K562 (cell line): ENCODE results near the gene TMA7B. TPM values are rescaled to one million over a fixed set of nuclear protein-coding genes. Genes with fewer than 3 reads are reported as not detected.

Source experiments
- CBFA2T2 ChIP-seq: fragments of 450-650 bp; conservative IDR thresholded peaks from 2 replicates; pipeline ENCODE4 v1.6.1; 2017; ENCODE audit warnings: mild to moderate bottlenecking
- CXXC5 ChIP-seq: fragments of 250-450 bp; sonication (Bioruptor Pico); IDR thresholded peaks from 2 replicates; pipeline ENCODE4 v1.8.0; 2022; ENCODE audit warnings: inconsistent platforms, mild to moderate bottlenecking, moderate library complexity
- DNMT1 ChIP-seq: fragments of 450-650 bp; IDR thresholded peaks from 2 replicates; pipeline ENCODE4 v1.6.1; 2016; ENCODE audit warnings: antibody characterized with exemption, mild to moderate bottlenecking
- EP300 ChIP-seq: IDR thresholded peaks from 2 replicates; pipeline ENCODE4 v1.6.1; 2012; ENCODE audit warnings: low read length, improper control_type of control experiment
- KDM1A ChIP-seq, 2 experiments: fragments of 450-650 bp; IDR thresholded peaks; 2 replicates each; pipeline ENCODE4 v1.6.1; 2016; ENCODE audit warnings: mild to moderate bottlenecking in 2 of 2
- KHSRP ChIP-seq: fragments of 450-650 bp; IDR thresholded peaks from 2 replicates; pipeline ENCODE4 v1.6.1; 2017
- MTA2 ChIP-seq: fragments of 450-650 bp; IDR thresholded peaks from 2 replicates; pipeline ENCODE4 v1.6.1; 2016; ENCODE audit warnings: low read depth
- MYNN ChIP-seq, 2 experiments: sonication (generic); formaldehyde crosslinking in 1 of 2; IDR thresholded peaks; 2 replicates each; pipeline versions ENCODE4 v1.5.0 to v1.6.1; 2016 to 2020; ENCODE audit warnings: antibody characterized with exemption in 1 of 2, missing genetic modification reagents in 1 of 2
- NFIX ChIP-seq: fragments of 250-450 bp; sonication (Bioruptor Pico); IDR thresholded peaks from 2 replicates; pipeline ENCODE4 v1.4.0; 2020; ENCODE audit warnings: low read depth, mild to moderate bottlenecking, moderate library complexity
- PHF8 ChIP-seq: fragments of 200-600 bp; sonication (generic); IDR thresholded peaks from 2 replicates; pipeline ENCODE4 v1.6.1; 2012; ENCODE audit warnings: mixed run types, mild to moderate bottlenecking, inconsistent platforms, low read length, moderate library complexity, borderline replicate concordance
- POLR2G ChIP-seq: fragments of 200-400 bp; formaldehyde crosslinking; IDR thresholded peaks from 2 replicates; pipeline ENCODE4 v1.6.1; 2017; ENCODE audit warnings: low read depth, mild to moderate bottlenecking, antibody characterized with exemption, low read length, moderate library complexity
- SMAD4 ChIP-seq: fragments of 250-450 bp; sonication (Bioruptor Pico); conservative IDR thresholded peaks from 2 replicates; pipeline ENCODE4 v1.8.0; 2021; ENCODE audit warnings: inconsistent platforms, mild to moderate bottlenecking, moderate library complexity
- STAT5A ChIP-seq: IDR thresholded peaks from 2 replicates; pipeline ENCODE4 v1.6.1; 2012; ENCODE audit warnings: low read length, inconsistent platforms, borderline replicate concordance
- TAL1 ChIP-seq: fragments of 450-650 bp; IDR thresholded peaks from 2 replicates; pipeline ENCODE4 v1.6.1; 2016; ENCODE audit warnings: mild to moderate bottlenecking
- TFAM ChIP-seq: fragments of 250-450 bp; sonication (Bioruptor Pico); conservative IDR thresholded peaks from 2 replicates; pipeline ENCODE4 v1.5.0; 2021; ENCODE audit warnings: mild to moderate bottlenecking, moderate library complexity
- TRIM24 ChIP-seq, 2 experiments: fragments of 450-650 bp; IDR thresholded peaks; 2 replicates each; pipeline ENCODE4 v1.6.1; 2016
- ZFX ChIP-seq: sonication (generic); formaldehyde crosslinking; IDR thresholded peaks from 2 replicates; pipeline ENCODE4 v1.8.0; 2022; ENCODE audit warnings: mild to moderate bottlenecking, missing genetic modification reagents, moderate library complexity
- ZKSCAN8 ChIP-seq: fragments of 200-800 bp; sonication (Bioruptor generic); IDR thresholded peaks from 2 replicates; pipeline ENCODE4 v1.6.1; 2016; ENCODE audit warnings: missing genetic modification characterization, missing compliant biosample characterization
- ZSCAN32 ChIP-seq: fragments of 450-650 bp; formaldehyde crosslinking; IDR thresholded peaks from 2 replicates; pipeline ENCODE4 v1.4.0; 2020; ENCODE audit warnings: mild to moderate bottlenecking, moderate library complexity
- polyA plus RNA-seq, 8 experiments: library from polyadenylated mRNA; depleted of rRNA in 4 of 8; stranded (reverse) in 5 of 8; unstranded in 3 of 8; fragments of >200 nt; fragmentation: Nextera tagmentation in 2 of 8; fragmentation: Illumina TruSeq in 1 of 8; extraction: Ambion mirVana in 2 of 8; extraction: Trizol in 1 of 8; gene quantifications; 2 replicates each; pipeline versions ENCODE4 v1.2.1 to v1.2.3, GENCODE V29; 2011 to 2014; ENCODE audit warnings: inconsistent platforms in 1 of 8, missing spikeins in 1 of 8
- total RNA-seq, 7 experiments: library from RNA; depleted of rRNA in 6 of 7; stranded (reverse); fragments of >200 nt in 6 of 7; fragmentation: Illumina TruSeq in 2 of 7; extraction: Trizol in 2 of 7; gene quantifications; 2 replicates each; pipeline versions ENCODE4 v1.2.1 to v1.2.3, GENCODE V29; 2011 to 2021; ENCODE audit warnings: low replicate concordance in 1 of 7
- TF ChIP-seq, protein P1 (sequence below): sonication (generic); IDR thresholded peaks from 2 replicates; pipeline ENCODE4 v1.6.1; 2016
- TF ChIP-seq, protein P2 (sequence below): sonication (generic); formaldehyde crosslinking; IDR thresholded peaks from 2 replicates; pipeline ENCODE4 v1.9.0; 2022; ENCODE audit warnings: mild to moderate bottlenecking, missing genetic modification reagents
- TF ChIP-seq, protein P3 (sequence below): sonication (generic); formaldehyde crosslinking; IDR thresholded peaks from 2 replicates; pipeline ENCODE4 v1.8.0; 2022; ENCODE audit warnings: mild to moderate bottlenecking, missing genetic modification reagents, borderline replicate concordance
- TF ChIP-seq, protein P4 (sequence below): sonication (generic); formaldehyde crosslinking; IDR thresholded peaks from 2 replicates; pipeline ENCODE4 v1.8.0; 2022; ENCODE audit warnings: missing genetic modification reagents, mild to moderate bottlenecking, moderate library complexity, borderline replicate concordance
- TF ChIP-seq, protein P5 (sequence below): IDR thresholded peaks from 2 replicates; pipeline ENCODE4 v1.6.1; 2016; ENCODE audit warnings: missing genetic modification characterization, missing compliant biosample characterization

TMA7B gene
- total and polyA plus RNA-seq, 9 of the 15 experiments (the other 6 are each of a cell fraction or from before 2014, with no cell fraction given), result 5.6 to 14.2 (median 11.8) TPM

DNA sequence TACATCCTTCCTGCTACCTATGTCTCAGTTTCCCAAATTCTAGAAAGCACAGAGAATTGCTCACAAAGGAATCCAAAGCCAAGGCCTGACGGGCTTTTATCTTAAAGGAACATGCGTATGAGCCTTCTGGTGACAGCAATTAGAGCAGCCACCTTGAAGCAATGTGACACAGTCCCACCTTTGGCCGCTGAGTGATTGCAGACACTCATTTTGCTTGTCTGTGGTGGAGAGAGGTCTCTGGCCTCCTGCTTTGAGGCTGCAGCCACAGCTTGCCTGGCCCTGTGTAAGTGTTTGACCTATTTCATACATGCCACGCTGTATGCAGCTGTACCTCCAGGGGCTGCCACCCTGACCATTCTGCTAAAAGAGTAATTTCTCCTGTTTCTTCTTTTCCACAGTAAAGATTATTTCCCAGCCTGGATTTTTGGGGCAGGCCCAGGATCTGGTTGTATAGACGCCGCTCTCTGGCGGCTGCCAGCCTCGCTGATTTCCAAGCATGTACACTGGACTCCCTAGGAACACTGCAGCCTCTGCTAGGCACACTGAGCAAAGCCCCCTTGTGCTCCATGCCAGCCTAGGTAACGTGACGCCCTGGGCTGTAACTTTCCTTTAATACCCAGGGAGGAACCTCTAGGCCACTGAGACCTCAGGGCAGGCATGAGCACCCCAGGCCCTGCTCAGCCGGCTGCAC is 1.1 kb upstream of the TMA7B start (continued):
- peak; percentile 75; the same call in 1 of the 2 replicates for TF ChIP-seq MYNN (IDR thresholded peaks at IDR 0.05)
- no peak for TF ChIP-seq MYNN (CRISPR knock-in tag; IDR thresholded peaks at IDR 0.05)
- TF ChIP-seq, protein P1, sequence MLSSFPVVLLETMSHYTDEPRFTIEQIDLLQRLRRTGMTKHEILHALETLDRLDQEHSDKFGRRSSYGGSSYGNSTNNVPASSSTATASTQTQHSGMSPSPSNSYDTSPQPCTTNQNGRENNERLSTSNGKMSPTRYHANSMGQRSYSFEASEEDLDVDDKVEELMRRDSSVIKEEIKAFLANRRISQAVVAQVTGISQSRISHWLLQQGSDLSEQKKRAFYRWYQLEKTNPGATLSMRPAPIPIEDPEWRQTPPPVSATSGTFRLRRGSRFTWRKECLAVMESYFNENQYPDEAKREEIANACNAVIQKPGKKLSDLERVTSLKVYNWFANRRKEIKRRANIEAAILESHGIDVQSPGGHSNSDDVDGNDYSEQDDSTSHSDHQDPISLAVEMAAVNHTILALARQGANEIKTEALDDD, result no peak
- peak; percentile 57; the same call in 1 of the 2 replicates for TF ChIP-seq POLR2G
- 0 out of 2 replicates have a peak, but pooled peaks have one; percentile 16 for TF ChIP-seq ZSCAN32 (CRISPR knock-in tag)
- no peak for TF ChIP-seq PHF8
- 0 out of 2 replicates have a peak, but pooled peaks have one; percentile 4 for TF ChIP-seq CXXC5 (CRISPR knock-in tag)
- peak; percentile 74 for TF ChIP-seq CBFA2T2
- TF ChIP-seq TAL1, result peak; percentile 54
- TF ChIP-seq, protein P2, sequence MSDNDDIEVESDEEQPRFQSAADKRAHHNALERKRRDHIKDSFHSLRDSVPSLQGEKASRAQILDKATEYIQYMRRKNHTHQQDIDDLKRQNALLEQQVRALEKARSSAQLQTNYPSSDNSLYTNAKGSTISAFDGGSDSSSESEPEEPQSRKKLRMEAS, result 0 out of 2 replicates have a peak, but pooled peaks have one; percentile 19
- TF ChIP-seq, protein P3, sequence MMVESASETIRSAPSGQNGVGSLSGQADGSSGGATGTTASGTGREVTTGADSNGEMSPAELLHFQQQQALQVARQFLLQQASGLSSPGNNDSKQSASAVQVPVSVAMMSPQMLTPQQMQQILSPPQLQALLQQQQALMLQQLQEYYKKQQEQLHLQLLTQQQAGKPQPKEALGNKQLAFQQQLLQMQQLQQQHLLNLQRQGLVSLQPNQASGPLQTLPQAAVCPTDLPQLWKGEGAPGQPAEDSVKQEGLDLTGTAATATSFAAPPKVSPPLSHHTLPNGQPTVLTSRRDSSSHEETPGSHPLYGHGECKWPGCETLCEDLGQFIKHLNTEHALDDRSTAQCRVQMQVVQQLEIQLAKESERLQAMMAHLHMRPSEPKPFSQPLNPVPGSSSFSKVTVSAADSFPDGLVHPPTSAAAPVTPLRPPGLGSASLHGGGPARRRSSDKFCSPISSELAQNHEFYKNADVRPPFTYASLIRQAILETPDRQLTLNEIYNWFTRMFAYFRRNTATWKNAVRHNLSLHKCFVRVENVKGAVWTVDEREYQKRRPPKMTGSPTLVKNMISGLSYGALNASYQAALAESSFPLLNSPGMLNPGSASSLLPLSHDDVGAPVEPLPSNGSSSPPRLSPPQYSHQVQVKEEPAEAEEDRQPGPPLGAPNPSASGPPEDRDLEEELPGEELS (CRISPR knock-in tag), result no peak
- TF ChIP-seq NFIX (CRISPR knock-in tag), result no peak
- TF ChIP-seq MTA2, result 0 out of 2 replicates have a peak, but pooled peaks have one; percentile 16
- TF ChIP-seq KHSRP, result no peak
- TF ChIP-seq EP300, result no peak
- TF ChIP-seq STAT5A, result peak; percentile 32; the same call in 1 of the 2 replicates
- TF ChIP-seq DNMT1, result no peak
- TF ChIP-seq, protein P4, sequence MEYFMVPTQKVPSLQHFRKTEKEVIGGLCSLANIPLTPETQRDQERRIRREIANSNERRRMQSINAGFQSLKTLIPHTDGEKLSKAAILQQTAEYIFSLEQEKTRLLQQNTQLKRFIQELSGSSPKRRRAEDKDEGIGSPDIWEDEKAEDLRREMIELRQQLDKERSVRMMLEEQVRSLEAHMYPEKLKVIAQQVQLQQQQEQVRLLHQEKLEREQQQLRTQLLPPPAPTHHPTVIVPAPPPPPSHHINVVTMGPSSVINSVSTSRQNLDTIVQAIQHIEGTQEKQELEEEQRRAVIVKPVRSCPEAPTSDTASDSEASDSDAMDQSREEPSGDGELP, result peak; percentile 13; the same call in 1 of the 2 replicates
- TF ChIP-seq ZKSCAN8, result 0 out of 2 replicates have a peak, but pooled peaks have one; percentile 19
- TF ChIP-seq TFAM (CRISPR knock-in tag), result no peak
- TF ChIP-seq TRIM24 (IDR thresholded peaks at IDR 0.05), result peak in 1 of 2 experiments; percentile 23; a peak in 1 of 4 replicates
- TF ChIP-seq SMAD4, result 0 out of 2 replicates have a peak, but pooled peaks have one; percentile 10
- peak in 1 of 2 experiments; percentile 17; a peak in 2 of 4 replicates for TF ChIP-seq KDM1A (IDR thresholded peaks at IDR 0.05)
- peak; percentile 38 for TF ChIP-seq ZFX (CRISPR knock-in tag)
- TF ChIP-seq, protein P5, sequence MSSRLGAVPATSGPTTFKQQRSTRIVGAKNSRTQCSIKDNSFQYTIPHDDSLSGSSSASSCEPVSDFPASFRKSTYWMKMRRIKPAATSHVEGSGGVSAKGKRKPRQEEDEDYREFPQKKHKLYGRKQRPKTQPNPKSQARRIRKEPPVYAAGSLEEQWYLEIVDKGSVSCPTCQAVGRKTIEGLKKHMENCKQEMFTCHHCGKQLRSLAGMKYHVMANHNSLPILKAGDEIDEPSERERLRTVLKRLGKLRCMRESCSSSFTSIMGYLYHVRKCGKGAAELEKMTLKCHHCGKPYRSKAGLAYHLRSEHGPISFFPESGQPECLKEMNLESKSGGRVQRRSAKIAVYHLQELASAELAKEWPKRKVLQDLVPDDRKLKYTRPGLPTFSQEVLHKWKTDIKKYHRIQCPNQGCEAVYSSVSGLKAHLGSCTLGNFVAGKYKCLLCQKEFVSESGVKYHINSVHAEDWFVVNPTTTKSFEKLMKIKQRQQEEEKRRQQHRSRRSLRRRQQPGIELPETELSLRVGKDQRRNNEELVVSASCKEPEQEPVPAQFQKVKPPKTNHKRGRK (tag), result no peak
